Neural cell (in vitro differentiated cells): ENCODE data around the gene DNAJB6. TPM values are rescaled to one million over a fixed set of nuclear protein-coding genes. Genes with fewer than 3 reads are reported as not detected.

ENCODE experiments used
- H2AFZ ChIP-seq: fragments of 200-600, 300-800 bp; sonication (generic), shearing (Covaris generic); 2 replicates; pipeline ENCODE4 v1.6.0; 2014; ENCODE audit warnings: low read depth, mild to moderate bottlenecking, antibody characterized with exemption, low read length, moderate library complexity
- H3F3A ChIP-seq: fragments of 200-600 bp; shearing (Covaris generic); 2 replicates; pipeline ENCODE4 v1.6.1; 2016; ENCODE audit warnings: mild to moderate bottlenecking, moderate library complexity, mixed read lengths, antibody characterized with exemption, low read length; ENCODE audit not compliant: insufficient read depth, poor library complexity, severe bottlenecking
- H3K27ac ChIP-seq: fragments of 200-600, 300-800 bp; sonication (generic), shearing (Covaris generic); 2 replicates; pipeline ENCODE4 v1.5.1; 2014; ENCODE audit warnings: mild to moderate bottlenecking, low read length, moderate library complexity
- H3K27me3 ChIP-seq: fragments of 300-800, 200-600 bp; sonication (generic), shearing (Covaris generic); 2 replicates; pipeline ENCODE4 v1.6.0; 2014; ENCODE audit warnings: mild to moderate bottlenecking, low read depth, low read length, moderate library complexity; ENCODE audit not compliant: insufficient read depth
- H3K36me3 ChIP-seq: fragments of 300-800, 200-600 bp; sonication (generic), shearing (Covaris generic); 2 replicates; pipeline ENCODE4 v1.5.1; 2014; ENCODE audit warnings: mild to moderate bottlenecking, antibody characterized with exemption, low read length, moderate library complexity; ENCODE audit not compliant: insufficient read depth
- H3K4me2 ChIP-seq: fragments of 300-800, 200-600 bp; sonication (generic), shearing (Covaris generic); 2 replicates; pipeline ENCODE4 v1.6.0; 2014; ENCODE audit warnings: mild to moderate bottlenecking, low read length
- H3K4me3 ChIP-seq: fragments of 300-800, 200-600 bp; sonication (generic), shearing (Covaris generic); 2 replicates; pipeline ENCODE4 v1.5.1; 2014; ENCODE audit warnings: mild to moderate bottlenecking, low read length, moderate library complexity
- H3K79me2 ChIP-seq: fragments of 200-600 bp; shearing (Covaris generic); replicated peaks from 2 replicates; pipeline ENCODE4 v1.6.0; 2014; ENCODE audit warnings: mild to moderate bottlenecking, low read length, moderate library complexity; ENCODE audit not compliant: insufficient read depth
- H3K9ac ChIP-seq: fragments of 300-800, 200-600 bp; sonication (generic), shearing (Covaris generic); 2 replicates; pipeline ENCODE4 v1.6.1; 2016; ENCODE audit warnings: mild to moderate bottlenecking, low read length, mixed read lengths
- H3K9me2 ChIP-seq: fragments of 200-600 bp; shearing (Covaris generic); 2 replicates; pipeline ENCODE4 v1.6.1; 2016; ENCODE audit warnings: mild to moderate bottlenecking, low read length, mixed read lengths; ENCODE audit not compliant: insufficient read depth
- H3K9me3 ChIP-seq: fragments of 200-600, 300-800 bp; sonication (generic), shearing (Covaris generic); 2 replicates; pipeline ENCODE4 v1.6.1; 2016; ENCODE audit warnings: mild to moderate bottlenecking, mixed run types, low read length, moderate library complexity, mixed read lengths
- H4K20me1 ChIP-seq: fragments of 200-600 bp; shearing (Covaris generic); 2 replicates; pipeline ENCODE4 v1.6.1; 2016; ENCODE audit warnings: mild to moderate bottlenecking, mixed run types; ENCODE audit not compliant: insufficient read depth
- EP300 ChIP-seq: fragments of 450-650 bp; conservative IDR thresholded peaks from 2 replicates; pipeline ENCODE4 v1.6.1; 2014; ENCODE audit warnings: antibody characterized with exemption, mild to moderate bottlenecking, moderate library complexity; ENCODE audit not compliant: poor library complexity, severe bottlenecking
- EZH2 ChIP-seq: fragments of 200-600, 300-800 bp; shearing (Covaris generic), sonication (generic); IDR thresholded peaks from 2 replicates; pipeline ENCODE4 v1.6.1; 2014; ENCODE audit warnings: antibody characterized with exemption, low read length, borderline replicate concordance, mild to moderate bottlenecking; ENCODE audit not compliant: insufficient read depth, poor library complexity, severe bottlenecking
- MXI1 ChIP-seq: fragments of 450-650 bp; conservative IDR thresholded peaks from 2 replicates; pipeline ENCODE4 v1.6.1; 2014; ENCODE audit warnings: antibody characterized with exemption, mild to moderate bottlenecking; ENCODE audit not compliant: poor library complexity, severe bottlenecking
- POLR2AphosphoS5 ChIP-seq: IDR thresholded peaks from 2 replicates; pipeline ENCODE4 v1.6.1; 2012
- RAD21 ChIP-seq: fragments of 450-650 bp; conservative IDR thresholded peaks from 2 replicates; pipeline ENCODE4 v1.6.1; 2014; ENCODE audit warnings: antibody characterized with exemption, mild to moderate bottlenecking, moderate library complexity
- SMC3 ChIP-seq: fragments of 450-650 bp; conservative IDR thresholded peaks from 2 replicates; pipeline ENCODE4 v1.6.1; 2014; ENCODE audit warnings: antibody characterized with exemption, mild to moderate bottlenecking, moderate library complexity; ENCODE audit not compliant: poor library complexity
- TAF1 ChIP-seq: IDR thresholded peaks from 2 replicates; pipeline ENCODE4 v1.6.1; 2012; ENCODE audit warnings: low read depth
- polyA plus RNA-seq: library from polyadenylated mRNA; depleted of rRNA; stranded (reverse); fragments of >200 nt; gene quantifications from 2 replicates; pipeline ENCODE4 v1.2.3, GENCODE V29; 2014
- TF ChIP-seq, protein P1 (sequence below): IDR thresholded peaks from 2 replicates; pipeline ENCODE4 v1.6.1; 2012; ENCODE audit warnings: borderline replicate concordance
- TF ChIP-seq, protein P2 (sequence below): fragments of 450-650 bp; IDR thresholded peaks from 2 replicates; pipeline ENCODE4 v1.5.1; 2014; ENCODE audit warnings: antibody characterized with exemption, mild to moderate bottlenecking, moderate library complexity; ENCODE audit not compliant: poor library complexity, severe bottlenecking

Gene DNAJB6
- polyA plus RNA-seq, 1 donor from 2014 or later: 427 TPM

DNA sequence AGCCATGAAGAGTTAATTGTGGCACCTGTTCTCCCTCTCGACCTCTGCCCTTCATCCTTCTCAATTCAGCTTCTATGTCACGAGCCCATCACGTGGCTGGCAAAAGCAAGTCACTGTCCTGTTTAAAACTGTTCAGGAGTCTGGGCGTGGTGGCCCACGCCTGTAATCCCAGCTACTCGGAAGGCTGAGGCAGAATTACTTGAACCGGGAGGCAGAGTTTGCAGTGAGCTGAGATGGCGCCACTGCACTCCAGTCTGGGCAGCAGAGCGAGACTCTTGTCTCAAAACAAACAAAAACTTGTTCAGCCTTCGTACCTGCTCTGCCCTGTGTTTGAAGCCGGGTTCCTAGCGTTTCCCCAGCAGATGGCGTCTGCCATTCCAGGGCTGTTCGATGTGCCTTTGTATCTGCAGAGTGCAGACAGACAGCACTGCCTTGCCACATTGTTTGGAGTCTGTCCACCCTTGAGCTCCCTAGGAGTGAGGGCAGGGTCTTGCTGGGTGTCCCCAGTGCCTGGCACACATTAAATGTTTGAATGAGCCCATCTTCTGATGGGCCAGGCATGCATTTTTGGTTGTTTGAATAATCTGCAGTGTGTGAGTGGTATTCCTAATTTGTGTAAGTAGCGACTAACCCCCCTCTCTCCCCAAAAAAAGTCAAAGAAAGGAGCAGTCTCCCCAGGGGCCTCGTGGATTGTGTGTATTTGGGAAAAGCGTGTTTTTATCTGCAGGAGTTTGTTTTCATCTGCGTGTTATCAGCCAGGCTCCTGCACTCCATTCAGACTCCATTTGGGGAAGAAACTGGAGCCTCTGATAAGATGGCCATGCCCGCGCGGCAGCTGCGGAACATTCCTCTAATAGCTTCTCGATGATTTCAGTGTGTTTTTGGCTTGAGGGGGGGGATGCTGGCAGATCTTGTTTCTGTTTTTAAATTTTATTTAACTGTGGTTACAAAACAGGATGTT lies 61.2 kb downstream of the DNAJB6 start:
- no peak overlapping the region for H3K27ac ChIP-seq
- H3K36me3 ChIP-seq: no peaks in the 10 kb centered on the region
- no peaks in the 10 kb centered on the region for H3K27me3 ChIP-seq
- H4K20me1 ChIP-seq: no peaks in the 10 kb centered on the region
- no peak overlapping the region for H3K4me2 ChIP-seq
- no peak overlapping the region for H3K4me3 ChIP-seq
- H3F3A ChIP-seq: no peaks in the 10 kb centered on the region
- H2AFZ ChIP-seq: no peak overlapping the region
- TF ChIP-seq POLR2AphosphoS5 (no peak), EZH2 (no peak), MXI1 (no peak), EP300 (no peak), TAF1 (no peak), RAD21 (peak; percentile 18), SMC3 (peak; percentile 46)
- TF ChIP-seq, protein P1, sequence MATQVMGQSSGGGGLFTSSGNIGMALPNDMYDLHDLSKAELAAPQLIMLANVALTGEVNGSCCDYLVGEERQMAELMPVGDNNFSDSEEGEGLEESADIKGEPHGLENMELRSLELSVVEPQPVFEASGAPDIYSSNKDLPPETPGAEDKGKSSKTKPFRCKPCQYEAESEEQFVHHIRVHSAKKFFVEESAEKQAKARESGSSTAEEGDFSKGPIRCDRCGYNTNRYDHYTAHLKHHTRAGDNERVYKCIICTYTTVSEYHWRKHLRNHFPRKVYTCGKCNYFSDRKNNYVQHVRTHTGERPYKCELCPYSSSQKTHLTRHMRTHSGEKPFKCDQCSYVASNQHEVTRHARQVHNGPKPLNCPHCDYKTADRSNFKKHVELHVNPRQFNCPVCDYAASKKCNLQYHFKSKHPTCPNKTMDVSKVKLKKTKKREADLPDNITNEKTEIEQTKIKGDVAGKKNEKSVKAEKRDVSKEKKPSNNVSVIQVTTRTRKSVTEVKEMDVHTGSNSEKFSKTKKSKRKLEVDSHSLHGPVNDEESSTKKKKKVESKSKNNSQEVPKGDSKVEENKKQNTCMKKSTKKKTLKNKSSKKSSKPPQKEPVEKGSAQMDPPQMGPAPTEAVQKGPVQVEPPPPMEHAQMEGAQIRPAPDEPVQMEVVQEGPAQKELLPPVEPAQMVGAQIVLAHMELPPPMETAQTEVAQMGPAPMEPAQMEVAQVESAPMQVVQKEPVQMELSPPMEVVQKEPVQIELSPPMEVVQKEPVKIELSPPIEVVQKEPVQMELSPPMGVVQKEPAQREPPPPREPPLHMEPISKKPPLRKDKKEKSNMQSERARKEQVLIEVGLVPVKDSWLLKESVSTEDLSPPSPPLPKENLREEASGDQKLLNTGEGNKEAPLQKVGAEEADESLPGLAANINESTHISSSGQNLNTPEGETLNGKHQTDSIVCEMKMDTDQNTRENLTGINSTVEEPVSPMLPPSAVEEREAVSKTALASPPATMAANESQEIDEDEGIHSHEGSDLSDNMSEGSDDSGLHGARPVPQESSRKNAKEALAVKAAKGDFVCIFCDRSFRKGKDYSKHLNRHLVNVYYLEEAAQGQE: no peak
- TF ChIP-seq, protein P2, sequence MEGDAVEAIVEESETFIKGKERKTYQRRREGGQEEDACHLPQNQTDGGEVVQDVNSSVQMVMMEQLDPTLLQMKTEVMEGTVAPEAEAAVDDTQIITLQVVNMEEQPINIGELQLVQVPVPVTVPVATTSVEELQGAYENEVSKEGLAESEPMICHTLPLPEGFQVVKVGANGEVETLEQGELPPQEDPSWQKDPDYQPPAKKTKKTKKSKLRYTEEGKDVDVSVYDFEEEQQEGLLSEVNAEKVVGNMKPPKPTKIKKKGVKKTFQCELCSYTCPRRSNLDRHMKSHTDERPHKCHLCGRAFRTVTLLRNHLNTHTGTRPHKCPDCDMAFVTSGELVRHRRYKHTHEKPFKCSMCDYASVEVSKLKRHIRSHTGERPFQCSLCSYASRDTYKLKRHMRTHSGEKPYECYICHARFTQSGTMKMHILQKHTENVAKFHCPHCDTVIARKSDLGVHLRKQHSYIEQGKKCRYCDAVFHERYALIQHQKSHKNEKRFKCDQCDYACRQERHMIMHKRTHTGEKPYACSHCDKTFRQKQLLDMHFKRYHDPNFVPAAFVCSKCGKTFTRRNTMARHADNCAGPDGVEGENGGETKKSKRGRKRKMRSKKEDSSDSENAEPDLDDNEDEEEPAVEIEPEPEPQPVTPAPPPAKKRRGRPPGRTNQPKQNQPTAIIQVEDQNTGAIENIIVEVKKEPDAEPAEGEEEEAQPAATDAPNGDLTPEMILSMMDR: no peak
- no peaks in the 10 kb centered on the region for H3K9me3 ChIP-seq
- H3K9me2 ChIP-seq: no peaks in the 10 kb centered on the region
- no peak overlapping the region for H3K9ac ChIP-seq
- H3K79me2 ChIP-seq: peaks cover 4% of the 10 kb centered on the region

DNA sequence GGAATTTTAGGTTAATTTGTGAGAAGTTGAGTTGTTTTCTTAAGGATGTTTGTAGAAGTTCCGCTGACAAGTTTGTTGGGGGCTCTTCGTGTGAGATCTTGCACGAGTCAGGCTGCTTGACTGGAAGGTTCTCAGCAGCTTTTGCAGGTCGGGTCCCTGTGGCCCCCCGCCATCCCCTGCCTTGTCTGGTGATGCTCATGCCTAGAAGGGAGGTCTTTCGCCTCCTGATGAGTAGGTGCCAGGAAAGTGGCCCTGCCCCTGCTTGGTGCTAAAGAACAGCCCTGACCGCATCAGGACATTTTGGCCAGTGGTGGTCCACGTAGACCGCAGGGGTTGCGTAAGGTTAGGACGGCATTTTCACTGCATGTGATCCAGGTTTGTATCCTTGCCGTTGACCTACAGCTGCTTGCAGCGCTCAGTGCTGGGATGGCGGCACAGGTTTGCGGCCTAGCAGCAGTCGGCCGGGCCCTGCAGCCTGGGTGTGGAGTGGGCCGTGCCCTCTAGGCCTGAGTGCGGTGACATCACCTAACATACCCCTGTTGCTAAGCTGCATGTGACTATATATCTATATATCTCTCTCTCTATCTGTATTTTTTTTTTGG lies 62.4 kb downstream of the DNAJB6 start:
- no peak overlapping the region for H2AFZ ChIP-seq
- no peaks in the 10 kb centered on the region for H3K36me3 ChIP-seq
- no peak overlapping the region for H3K9ac ChIP-seq
- TF ChIP-seq TAF1: no peak
- TF ChIP-seq, protein P2: no peak
- TF ChIP-seq, protein P1: no peak
- no peak for TF ChIP-seq MXI1
- TF ChIP-seq EP300: no peak
- TF ChIP-seq SMC3: no peak
- no peak for TF ChIP-seq POLR2AphosphoS5
- TF ChIP-seq RAD21: no peak
- no peak for TF ChIP-seq EZH2
- H4K20me1 ChIP-seq: no peaks in the 10 kb centered on the region
- H3F3A ChIP-seq: no peaks in the 10 kb centered on the region
- H3K4me2 ChIP-seq: no peak overlapping the region
- H3K4me3 ChIP-seq: no peak overlapping the region
- H3K9me3 ChIP-seq: no peaks in the 10 kb centered on the region
- no peaks in the 10 kb centered on the region for H3K9me2 ChIP-seq
- no peak overlapping the region for H3K27ac ChIP-seq
- H3K27me3 ChIP-seq: no peaks in the 10 kb centered on the region
- no peaks in the 10 kb centered on the region for H3K79me2 ChIP-seq
